Loucy (cell line): ENCODE results near the gene TSPAN9.

Experiments
- H2AFZ ChIP-seq: fragments of 200-600 bp; sonication (generic); 2 replicates; pipeline ENCODE4 v1.6.0; 2016; ENCODE audit warnings: antibody characterized with exemption, mild to moderate bottlenecking, low read length, moderate library complexity
- H3F3A ChIP-seq: fragments of 200-600 bp; 2 replicates; pipeline ENCODE4 v1.6.0; 2016; ENCODE audit warnings: antibody characterized with exemption, low read depth, mild to moderate bottlenecking
- H3K27me3 ChIP-seq: fragments of 200-600 bp; sonication (generic); 2 replicates; pipeline ENCODE4 v1.6.1; 2014; ENCODE audit warnings: low read length, mild to moderate bottlenecking; ENCODE audit not compliant: insufficient read depth, poor library complexity, severe bottlenecking
- H3K36me3 ChIP-seq: fragments of 200-600 bp; sonication (generic); 2 replicates; pipeline ENCODE4 v1.6.1; 2016; ENCODE audit warnings: low read length; ENCODE audit not compliant: insufficient read depth
- H3K4me1 ChIP-seq: fragments of 200-600 bp; sonication (generic); 2 replicates; pipeline ENCODE4 v1.5.1; 2014; ENCODE audit warnings: low read length, mild to moderate bottlenecking; ENCODE audit not compliant: insufficient read depth, poor library complexity, severe bottlenecking
- H3K4me2 ChIP-seq: fragments of 200-600 bp; sonication (generic); 2 replicates; pipeline ENCODE4 v1.6.0; 2014; ENCODE audit warnings: antibody characterized with exemption, low read length, low read depth, mild to moderate bottlenecking; ENCODE audit not compliant: poor library complexity, severe bottlenecking
- H3K4me3 ChIP-seq: fragments of 200-600 bp; sonication (generic); 2 replicates; pipeline ENCODE4 v1.5.1; 2014; ENCODE audit warnings: low read length, mild to moderate bottlenecking, mixed read lengths; ENCODE audit not compliant: poor library complexity, severe bottlenecking
- H3K79me2 ChIP-seq: fragments of 200-600 bp; sonication (generic); 2 replicates; pipeline ENCODE4 v1.6.1; 2014; ENCODE audit warnings: low read length; ENCODE audit not compliant: insufficient read depth
- H3K9ac ChIP-seq: fragments of 200-600 bp; sonication (generic); 2 replicates; pipeline ENCODE4 v1.6.0; 2014; ENCODE audit warnings: mild to moderate bottlenecking, low read depth, low read length, moderate library complexity; ENCODE audit not compliant: poor library complexity, severe bottlenecking
- H3K9me2 ChIP-seq: fragments of 200-600 bp; sonication (generic); replicated peaks from 2 replicates; pipeline ENCODE4 v1.6.1; 2016; ENCODE audit warnings: low read depth, low read length, mixed read lengths
- H3K9me3 ChIP-seq: fragments of 200-600 bp; sonication (generic); 2 replicates; pipeline ENCODE4 v1.6.1; 2014; ENCODE audit warnings: mild to moderate bottlenecking, antibody characterized with exemption, low read length, low read depth; ENCODE audit not compliant: insufficient read depth
- H4K20me1 ChIP-seq: fragments of 200-600 bp; sonication (generic); 2 replicates; pipeline ENCODE4 v1.6.0; 2014; ENCODE audit warnings: antibody characterized with exemption, low read length, mild to moderate bottlenecking; ENCODE audit not compliant: insufficient read depth, poor library complexity, severe bottlenecking
- EZH2phosphoT487 ChIP-seq: fragments of 200-600 bp; IDR thresholded peaks from 2 replicates; pipeline ENCODE4 v1.6.1; 2018; ENCODE audit warnings: antibody characterized with exemption, mild to moderate bottlenecking, moderate library complexity, borderline replicate concordance
- TF ChIP-seq, protein P1 (sequence below): fragments of 200-600 bp; sonication (generic); conservative IDR thresholded peaks from 2 replicates; pipeline ENCODE4 v1.5.1; 2014; ENCODE audit warnings: mild to moderate bottlenecking, antibody characterized with exemption, low read length

The TSPAN9 gene

DNA sequence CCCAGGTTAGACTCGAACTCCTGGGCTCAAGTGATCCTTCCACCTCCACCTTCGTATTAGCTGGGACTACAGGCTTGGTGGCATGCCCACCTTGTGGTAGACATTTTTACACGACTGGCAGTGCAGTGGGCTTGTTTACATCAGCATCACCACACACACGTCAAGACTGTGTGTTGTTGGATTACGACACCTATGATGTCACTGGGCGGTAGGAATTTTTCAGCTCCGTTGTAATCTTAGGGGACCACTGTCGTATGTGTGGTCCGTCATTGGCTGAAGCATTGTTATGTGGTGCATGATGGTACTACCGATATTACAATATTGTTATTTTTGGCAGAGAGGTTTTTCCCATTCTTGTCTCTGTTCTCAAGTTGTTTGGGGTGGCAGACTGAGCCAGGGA, 50.7 kb downstream of the TSPAN9 start:
- H3K79me2 ChIP-seq = no peaks in the 10 kb centered on the region
- H4K20me1 ChIP-seq = no peaks in the 10 kb centered on the region
- H3K9me3 ChIP-seq = no peaks in the 10 kb centered on the region; the same call in 1 of the 2 replicates
- no peak overlapping the region for H3K4me3 ChIP-seq
- H3K9ac ChIP-seq = no peak overlapping the region
- no peak overlapping the region for H3K4me2 ChIP-seq
- H3K4me1 ChIP-seq = no peaks in the 10 kb centered on the region
- no peak for TF ChIP-seq EZH2phosphoT487
- H2AFZ ChIP-seq = no peak overlapping the region
- no peaks in the 10 kb centered on the region for H3K9me2 ChIP-seq
- H3K36me3 ChIP-seq = no peaks in the 10 kb centered on the region
- no peaks in the 10 kb centered on the region for H3F3A ChIP-seq
- peaks cover 42% of the 10 kb centered on the region for H3K27me3 ChIP-seq

DNA sequence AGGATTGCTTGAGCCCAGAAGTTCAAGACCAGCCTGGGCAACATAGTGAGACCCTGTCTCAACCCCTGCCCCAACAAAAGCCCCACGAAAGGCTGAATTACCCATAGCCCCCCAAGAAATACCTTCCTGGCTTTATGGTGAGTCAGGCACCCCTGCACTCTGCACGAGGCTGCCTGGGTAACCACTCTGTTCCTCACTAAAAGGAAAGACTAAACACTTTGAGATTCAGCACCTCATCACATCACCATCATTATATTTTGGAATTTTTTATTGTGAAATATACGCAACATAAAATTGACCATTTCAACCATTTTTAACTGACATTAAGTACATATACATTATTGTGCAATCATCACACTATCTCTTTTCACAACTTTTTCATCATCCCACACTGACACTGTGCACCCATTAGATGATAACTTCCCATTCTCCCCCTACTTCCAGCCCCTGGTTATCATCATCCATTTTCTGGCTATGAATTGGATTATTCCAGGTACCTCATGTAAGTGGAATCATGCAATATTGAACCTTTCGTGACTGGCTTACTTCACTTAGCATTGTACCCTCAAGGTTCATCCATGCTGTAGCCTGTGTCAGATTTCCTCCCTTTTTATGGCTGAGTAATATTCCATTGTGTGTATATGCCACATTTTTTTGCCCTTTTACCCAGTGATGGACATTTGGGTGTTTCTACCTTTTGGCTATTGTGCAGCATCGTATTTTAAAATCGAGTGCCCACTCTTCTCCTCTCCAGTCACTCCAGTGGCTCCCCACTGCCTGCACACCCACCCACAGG, 51.5 kb downstream of the TSPAN9 start:
- Histone ChIP-seq H3K4me2 (no peak overlapping the region), H3K9me3 (no peaks in the 10 kb centered on the region; the same call in 1 of the 2 replicates), H3K4me3 (no peak overlapping the region), H3K4me1 (no peaks in the 10 kb centered on the region), H3K27me3 (peaks cover 45% of the 10 kb centered on the region), H2AFZ (no peak overlapping the region), H4K20me1 (no peaks in the 10 kb centered on the region), H3F3A (no peaks in the 10 kb centered on the region), H3K9me2 (no peaks in the 10 kb centered on the region), H3K36me3 (no peaks in the 10 kb centered on the region), H3K79me2 (no peaks in the 10 kb centered on the region), H3K9ac (no peak overlapping the region)
- TF ChIP-seq EZH2phosphoT487 = no peak
- TF ChIP-seq, protein P1, sequence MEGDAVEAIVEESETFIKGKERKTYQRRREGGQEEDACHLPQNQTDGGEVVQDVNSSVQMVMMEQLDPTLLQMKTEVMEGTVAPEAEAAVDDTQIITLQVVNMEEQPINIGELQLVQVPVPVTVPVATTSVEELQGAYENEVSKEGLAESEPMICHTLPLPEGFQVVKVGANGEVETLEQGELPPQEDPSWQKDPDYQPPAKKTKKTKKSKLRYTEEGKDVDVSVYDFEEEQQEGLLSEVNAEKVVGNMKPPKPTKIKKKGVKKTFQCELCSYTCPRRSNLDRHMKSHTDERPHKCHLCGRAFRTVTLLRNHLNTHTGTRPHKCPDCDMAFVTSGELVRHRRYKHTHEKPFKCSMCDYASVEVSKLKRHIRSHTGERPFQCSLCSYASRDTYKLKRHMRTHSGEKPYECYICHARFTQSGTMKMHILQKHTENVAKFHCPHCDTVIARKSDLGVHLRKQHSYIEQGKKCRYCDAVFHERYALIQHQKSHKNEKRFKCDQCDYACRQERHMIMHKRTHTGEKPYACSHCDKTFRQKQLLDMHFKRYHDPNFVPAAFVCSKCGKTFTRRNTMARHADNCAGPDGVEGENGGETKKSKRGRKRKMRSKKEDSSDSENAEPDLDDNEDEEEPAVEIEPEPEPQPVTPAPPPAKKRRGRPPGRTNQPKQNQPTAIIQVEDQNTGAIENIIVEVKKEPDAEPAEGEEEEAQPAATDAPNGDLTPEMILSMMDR = no peak

DNA sequence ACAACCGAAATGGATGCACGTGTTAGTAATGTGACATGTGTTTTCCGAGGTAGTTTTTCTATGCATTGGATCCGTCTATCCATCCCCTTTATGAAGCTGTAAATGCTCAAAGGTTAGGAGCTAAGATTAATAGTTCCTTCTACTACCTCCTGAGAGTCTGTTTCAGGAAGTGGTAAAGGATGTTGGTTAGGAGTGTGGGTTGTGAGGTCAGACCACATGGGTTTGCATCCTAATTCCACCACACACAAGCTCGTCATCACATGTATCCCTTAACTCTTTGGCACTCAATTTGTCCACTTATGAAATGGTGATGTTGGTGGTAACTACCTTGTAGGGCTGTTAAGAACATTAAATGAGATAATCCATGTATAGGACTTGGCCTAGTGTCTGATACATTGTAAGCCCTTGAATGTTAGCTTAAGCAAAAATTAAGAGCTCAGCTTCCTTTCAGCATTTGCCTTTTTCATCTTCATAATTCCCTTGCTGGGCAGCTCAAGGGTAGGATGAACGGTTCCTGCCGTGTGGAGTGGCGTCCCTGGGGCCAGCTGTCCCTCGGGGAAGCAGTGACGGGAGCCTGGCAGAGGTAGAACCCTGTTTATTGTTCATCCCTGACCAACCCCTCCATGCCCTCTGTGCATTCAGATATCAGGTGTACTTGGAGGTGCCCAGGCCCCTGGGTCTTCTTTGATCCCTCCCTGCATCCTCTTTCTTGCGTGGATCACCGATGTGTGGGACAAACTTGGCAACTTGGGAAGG, 52.3 kb downstream of the TSPAN9 start:
- H3K36me3 ChIP-seq = no peaks in the 10 kb centered on the region
- H3K4me2 ChIP-seq = no peak overlapping the region

More for the DNA sequence above, 52.3 kb downstream of the TSPAN9 start:
- TF ChIP-seq, protein P1 = no peak
- no peak; the same call in 1 of the 2 replicates for TF ChIP-seq EZH2phosphoT487
- H3K4me3 ChIP-seq = no peak overlapping the region
- no peaks in the 10 kb centered on the region for H3K4me1 ChIP-seq
- no peak overlapping the region for H3K9ac ChIP-seq
- H3K27me3 ChIP-seq = peaks cover 51% of the 10 kb centered on the region
- no peaks in the 10 kb centered on the region for H3F3A ChIP-seq
- H3K79me2 ChIP-seq = no peaks in the 10 kb centered on the region
- no peak overlapping the region for H2AFZ ChIP-seq
- no peaks in the 10 kb centered on the region for H4K20me1 ChIP-seq
- no peaks in the 10 kb centered on the region for H3K9me2 ChIP-seq
- no peaks in the 10 kb centered on the region for H3K9me3 ChIP-seq
